ENCODE data around the gene HNRNPUL1. TPM values are rescaled to one million over a fixed set of nuclear protein-coding genes. Genes with fewer than 3 reads are reported as not detected.

Gene HNRNPUL1
- total RNA-seq, 1 experiment from 2014 or later = 315 TPM

DNA sequence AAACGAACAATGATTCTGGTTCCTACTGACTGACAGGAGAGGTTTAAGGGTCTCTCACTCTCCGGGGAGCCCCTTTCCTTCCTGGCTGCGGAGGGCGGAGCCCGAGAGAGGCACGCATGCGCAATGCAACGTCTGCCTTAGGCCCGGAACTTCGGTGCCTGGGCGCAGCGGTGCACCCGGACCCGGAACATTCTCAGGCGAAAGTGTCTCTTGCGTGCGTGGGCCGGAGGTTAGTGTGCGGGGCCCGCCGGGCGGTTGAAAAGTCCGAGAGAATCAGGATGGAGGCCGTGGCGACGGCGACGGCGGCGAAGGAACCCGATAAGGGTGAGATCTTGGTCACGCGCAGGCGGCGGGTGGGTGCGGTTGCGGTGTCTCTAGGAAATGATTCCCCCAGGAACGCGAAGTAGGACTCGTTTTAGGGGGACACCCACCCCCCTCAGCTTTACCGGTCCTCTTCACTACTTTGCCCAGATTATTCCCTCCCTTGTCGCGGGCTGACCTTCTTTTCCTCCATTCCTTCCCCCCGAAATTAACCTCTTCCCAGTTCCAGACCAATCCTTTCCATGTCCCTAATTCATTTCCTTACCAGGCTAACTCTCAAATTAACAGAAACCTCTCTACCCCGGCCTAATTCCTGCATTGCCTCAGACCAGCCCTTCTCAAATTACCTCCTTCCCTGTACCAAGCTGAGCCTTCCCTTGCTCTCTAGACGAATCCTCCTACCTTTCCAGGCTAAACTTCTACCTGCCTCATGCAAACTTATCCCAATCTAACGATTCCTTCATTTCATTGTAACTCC lies 46.1 kb downstream of the HNRNPUL1 start, which contains the start of gene CCDC97:
Gene CCDC97, plus strand, starts transcription at position 140 of the 799 bp plus-strand sequence. Its CDS starts 139 bp downstream, at position 279.
- Mint-ChIP-seq H3K9me3 (peaks cover 0 to 3% of the 10 kb centered on the region in 2 experiments; a peak in 1 of 5 replicates), H3K27me3 (ENCODE audit: low read depth) (peaks cover 1% of the 10 kb centered on the region; the same call in 1 of the 2 replicates), H3K27ac (peak within 1 kb of the TSS; percentile 98 to 100 (median 100)), H3K36me3 (ENCODE audit: insufficient read depth in 1 of 3, low read depth in 3 of 3) (peaks cover 24 to 54% (median 53%) of the 10 kb centered on the region in 3 experiments; a peak in 6 of 7 replicates), H3K4me3 (peak within 1 kb of the TSS; percentile 92 to 98), H3K4me1 (peaks cover 20 to 33% of the 10 kb centered on the region in 2 experiments)
- H3K27me3 ChIP-seq (ENCODE audit: insufficient read depth, low read length) = no peaks in the 10 kb centered on the region
- no peak for TF ChIP-seq CTCF (conservative IDR thresholded peaks at IDR 0.05)
- no peak within 1 kb of the TSS for H3K4ac ChIP-seq (ENCODE audit: low read depth, low read length)
- H4K8ac ChIP-seq (replicated peaks; ENCODE audit: insufficient read length, low read depth, low read length) = no peak within 1 kb of the TSS
- no peak within 1 kb of the TSS for H2BK12ac ChIP-seq (ENCODE audit: insufficient read length, low read depth, low read length)
- no peak within 1 kb of the TSS for H3T11ph ChIP-seq (ENCODE audit: low read length)
- no peak within 1 kb of the TSS for H3K56ac ChIP-seq (ENCODE audit: insufficient read length, low read depth, low read length)
- no peaks in the 10 kb centered on the region for H3K79me1 ChIP-seq (ENCODE audit: insufficient read depth, low read depth, low read length, poor library complexity, severe bottlenecking)
- peak within 1 kb of the TSS; percentile 80 for H2AFZ ChIP-seq (ENCODE audit: low read length)
- H3K9ac ChIP-seq (ENCODE audit: extremely low read depth, insufficient read length, low read length) = peak within 1 kb of the TSS; percentile 81
- no peak within 1 kb of the TSS for H4K5ac ChIP-seq (ENCODE audit: insufficient read length, low read depth, low read length)
- no peak within 1 kb of the TSS for H2AK5ac ChIP-seq (ENCODE audit: insufficient read length, low read length)
- no peak within 1 kb of the TSS for H2BK15ac ChIP-seq (ENCODE audit: low read depth, low read length)
- H2BK120ac ChIP-seq (ENCODE audit: low read depth, low read length, poor library complexity, severe bottlenecking) = no peak within 1 kb of the TSS
- H3K14ac ChIP-seq (ENCODE audit: insufficient read depth, low read length) = peak within 1 kb of the TSS; percentile 94
- WGBS (ENCODE audit: extremely low coverage, insufficient read length, low lambda C conversion rate) = no CpG with 5 or more reads among the region's 47 CpGs
- H3K9me3 ChIP-seq (ENCODE audit: control insufficient read depth, low read depth, low read length) = no peaks in the 10 kb centered on the region
- peak; percentile 89 for DNase-seq
- peaks cover 2% of the 10 kb centered on the region for H4K20me1 ChIP-seq (ENCODE audit: control insufficient read depth, insufficient read depth, insufficient read length)
- H3K23ac ChIP-seq (ENCODE audit: insufficient read length, low read depth, low read length) = no peak within 1 kb of the TSS
- H4K91ac ChIP-seq (ENCODE audit: insufficient read length, low read depth, low read length) = no peak within 1 kb of the TSS
- peaks cover 12% of the 10 kb centered on the region for H3K23me2 ChIP-seq (ENCODE audit: insufficient read length, low read depth, low read length, poor library complexity, severe bottlenecking)
- H2BK20ac ChIP-seq (ENCODE audit: low read depth, low read length, poor library complexity, severe bottlenecking) = no peak within 1 kb of the TSS
- H2BK5ac ChIP-seq (ENCODE audit: insufficient read length, low read length) = no peak within 1 kb of the TSS
- H3K18ac ChIP-seq (ENCODE audit: insufficient read length, low read depth, low read length) = peak within 1 kb of the TSS; percentile 83
- peak within 1 kb of the TSS; percentile 92 for H3K4me2 ChIP-seq (ENCODE audit: insufficient read depth, insufficient read length, low read length)
- H3K79me2 ChIP-seq (ENCODE audit: insufficient read depth, low read length) = no peaks in the 10 kb centered on the region
- H3K27ac ChIP-seq (ENCODE audit: insufficient read length, low read depth, low read length) = no peak within 1 kb of the TSS
- no peaks in the 10 kb centered on the region for H3K4me1 ChIP-seq (ENCODE audit: insufficient read depth, low read length)

Data from H9 (cell line).